NCI-H345 treated with DMSO at 0.1 percent for 48 hours (cell line): ENCODE data around the gene ZNF506.
A peak's percentile ranks its signal among the peaks of the same experiment; 100 is the strongest.
"Not testable (repeated sequence)": the region's sequence is repeated elsewhere in the genome, so short reads cannot be mapped to it uniquely, and the experiment has no call there.

Experiments used
- DNase-seq: peaks from one replicate; lab custom pipeline; 2025; ENCODE audit not compliant: unreplicated experiment; lab: John Stamatoyannopoulos, UW

ZNF506 gene

GRCh38 chr19:19821366-19821951 is at the start of gene ZNF506:
ZNF506 (minus strand) TSS chr19:19821750; CDS start chr19:19821603, 147 bp downstream.
- DNase-seq: peak; percentile 63

- not testable (repeated sequence) for DNase-seq
Observed at GRCh38 chr19:19870086-19870485, 48.5 kb upstream of the ZNF506 start.

GRCh38 chr19:19866611-19867248 is 45.2 kb upstream of the ZNF506 start:
- DNase-seq: no peak

GRCh38 chr19:19865750-19866610 is 44.4 kb upstream of the ZNF506 start, which contains the start of gene ZNF253:
ZNF253 (plus strand) TSS chr19:19865882; CDS start chr19:19865997, 115 bp downstream.
- peak; percentile 53 for DNase-seq

- DNase-seq: no peak
Observed at GRCh38 chr19:19860756-19861390, 39.3 kb upstream of the ZNF506 start.

GRCh38 chr19:19858751-19859150 is 37.2 kb upstream of the ZNF506 start:
- DNase-seq: no peak

- not testable (repeated sequence) for DNase-seq
Observed at GRCh38 chr19:19851740-19852139, 30.2 kb upstream of the ZNF506 start.

GRCh38 chr19:19849056-19849455 is 27.5 kb upstream of the ZNF506 start:
- DNase-seq: no peak

GRCh38 chr19:19847781-19848180 is 26.2 kb upstream of the ZNF506 start:
- no peak for DNase-seq

- DNase-seq: no peak
Observed at GRCh38 chr19:19835560-19836038, 14.0 kb upstream of the ZNF506 start.

- DNase-seq: no peak
Observed at GRCh38 chr19:19826875-19827274, 5.3 kb upstream of the ZNF506 start.

- no peak for DNase-seq
Observed at GRCh38 chr19:19823916-19824315, 2.4 kb upstream of the ZNF506 start.

- DNase-seq: not testable (repeated sequence)
Observed at GRCh38 chr19:19821976-19822375, 426 bp upstream of the ZNF506 start.

GRCh38 chr19:19820774-19821320 is 703 bp downstream of the ZNF506 start:
- DNase-seq: no peak

GRCh38 chr19:19817357-19817756 is 4.2 kb downstream of the ZNF506 start:
- no peak for DNase-seq

GRCh38 chr19:19816679-19817078 is 4.9 kb downstream of the ZNF506 start:
- DNase-seq: no peak

GRCh38 chr19:19811999-19812398 is 9.6 kb downstream of the ZNF506 start:
- not testable (repeated sequence) for DNase-seq

- DNase-seq: no peak
Observed at GRCh38 chr19:19805480-19805879, 16.1 kb downstream of the ZNF506 start.

- DNase-seq: no peak
Observed at GRCh38 chr19:19788015-19788414, 33.5 kb downstream of the ZNF506 start.

GRCh38 chr19:19785476-19785875 is 36.1 kb downstream of the ZNF506 start:
- not testable (repeated sequence) for DNase-seq

- no peak for DNase-seq
Observed at GRCh38 chr19:19782783-19783182, 38.8 kb downstream of the ZNF506 start.
